GM12892 (cell line): ENCODE measurements around the gene ZNF575.

Experiments used
- POLR2A ChIP-seq: IDR thresholded peaks from 2 replicates; pipeline ENCODE4 v1.6.1; 2011; ENCODE audit warnings: low read depth, low read length, control low read depth
- POLR2AphosphoS5 ChIP-seq: IDR thresholded peaks from 2 replicates; pipeline ENCODE4 v1.6.1; 2011; ENCODE audit warnings: low read depth, low read length, control low read depth
- TAF1 ChIP-seq: IDR thresholded peaks from 2 replicates; pipeline ENCODE4 v1.6.1; 2011; ENCODE audit warnings: low read depth, mild to moderate bottlenecking, control low read depth, low read length, borderline replicate concordance

- TF ChIP-seq POLR2A = no peak
- no peak for TF ChIP-seq POLR2AphosphoS5
- TF ChIP-seq TAF1 = no peak
Measured at GRCh38 chr19:43560687-43561086, 27.7 kb downstream of the ZNF575 start.
